Stimulated activated CD8-positive, alpha-beta memory T cell treated with anti-CD3 and anti-CD28 coated beads, Interleukin-15, amount 100 ng/mL, for 48 hours (primary cell): ENCODE data around the gene NIF3L1.
"Not testable (repeated sequence)": the region's sequence is repeated elsewhere in the genome, so short reads cannot be mapped to it uniquely, and the experiment has no call there.

Experiments
- DNase-seq, 2 donors: peaks; one replicate each; pipeline ENCODE4 v3.0.0-alpha.2; 2020; ENCODE audit warnings: low read depth in 2 of 2

Gene NIF3L1

GRCh38 chr2:200873560-200873959, 15.6 kb upstream of the NIF3L1 start:
- DNase-seq: no peak

GRCh38 chr2:200877443-200877842, 11.7 kb upstream of the NIF3L1 start:
- DNase-seq: no peak

- DNase-seq: no peak
Observed at GRCh38 chr2:200878289-200878880, 10.8 kb upstream of the NIF3L1 start.

- DNase-seq: not testable (repeated sequence)
Observed at GRCh38 chr2:200881715-200882249, 7.4 kb upstream of the NIF3L1 start.

- DNase-seq: no peak
Observed at GRCh38 chr2:200899482-200899881, 10.3 kb downstream of the NIF3L1 start.

- DNase-seq: peak; percentile 37 to 38
Observed at GRCh38 chr2:200901459-200902072, 12.4 kb downstream of the NIF3L1 start.

- peak; percentile 23 to 26 for DNase-seq
Observed at GRCh38 chr2:200905618-200906296, 16.6 kb downstream of the NIF3L1 start.

- no peak for DNase-seq
Observed at GRCh38 chr2:200909958-200910357, 20.8 kb downstream of the NIF3L1 start.

GRCh38 chr2:200913654-200914053, 24.5 kb downstream of the NIF3L1 start:
- DNase-seq: no peak

GRCh38 chr2:200922439-200922838, 33.3 kb downstream of the NIF3L1 start:
- no peak for DNase-seq

GRCh38 chr2:200929334-200930249, 40.4 kb downstream of the NIF3L1 start:
- DNase-seq: no peak

GRCh38 chr2:200930947-200931626, 41.9 kb downstream of the NIF3L1 start:
- DNase-seq: no peak

- DNase-seq: no peak
Observed at GRCh38 chr2:200939832-200940231, 50.7 kb downstream of the NIF3L1 start.

GRCh38 chr2:200943527-200944105, 54.4 kb downstream of the NIF3L1 start:
- no peak for DNase-seq

- DNase-seq: peak; percentile 48 to 62
Observed at GRCh38 chr2:200944467-200945394, 55.6 kb downstream of the NIF3L1 start.

- no peak for DNase-seq
Observed at GRCh38 chr2:200945395-200945729, 56.2 kb downstream of the NIF3L1 start.

- DNase-seq: no peak
Observed at GRCh38 chr2:200950378-200950777, 61.2 kb downstream of the NIF3L1 start.
